GM12864 (cell line): ENCODE results near the gene GAK.
"Not testable (repeated sequence)": the region's sequence is repeated elsewhere in the genome, so short reads cannot be mapped to it uniquely, and the experiment has no call there.

Source experiments
- DNase-seq: peaks from one replicate; pipeline ENCODE4 v3.0.0-alpha.2; 2011; ENCODE audit warnings: low read depth
- H3K4me3 ChIP-seq: 2 replicates; pipeline ENCODE4 v1.5.1; 2011; ENCODE audit warnings: mild to moderate bottlenecking, low read depth, low read length, control low read depth
- TF ChIP-seq, protein P1 (sequence below): IDR thresholded peaks from 2 replicates; pipeline ENCODE4 v1.5.1; 2011; ENCODE audit warnings: low read depth, mild to moderate bottlenecking, moderate library complexity, low read length, control low read depth, inconsistent platforms; ENCODE audit errors: missing control alignments

GAK gene

DNA sequence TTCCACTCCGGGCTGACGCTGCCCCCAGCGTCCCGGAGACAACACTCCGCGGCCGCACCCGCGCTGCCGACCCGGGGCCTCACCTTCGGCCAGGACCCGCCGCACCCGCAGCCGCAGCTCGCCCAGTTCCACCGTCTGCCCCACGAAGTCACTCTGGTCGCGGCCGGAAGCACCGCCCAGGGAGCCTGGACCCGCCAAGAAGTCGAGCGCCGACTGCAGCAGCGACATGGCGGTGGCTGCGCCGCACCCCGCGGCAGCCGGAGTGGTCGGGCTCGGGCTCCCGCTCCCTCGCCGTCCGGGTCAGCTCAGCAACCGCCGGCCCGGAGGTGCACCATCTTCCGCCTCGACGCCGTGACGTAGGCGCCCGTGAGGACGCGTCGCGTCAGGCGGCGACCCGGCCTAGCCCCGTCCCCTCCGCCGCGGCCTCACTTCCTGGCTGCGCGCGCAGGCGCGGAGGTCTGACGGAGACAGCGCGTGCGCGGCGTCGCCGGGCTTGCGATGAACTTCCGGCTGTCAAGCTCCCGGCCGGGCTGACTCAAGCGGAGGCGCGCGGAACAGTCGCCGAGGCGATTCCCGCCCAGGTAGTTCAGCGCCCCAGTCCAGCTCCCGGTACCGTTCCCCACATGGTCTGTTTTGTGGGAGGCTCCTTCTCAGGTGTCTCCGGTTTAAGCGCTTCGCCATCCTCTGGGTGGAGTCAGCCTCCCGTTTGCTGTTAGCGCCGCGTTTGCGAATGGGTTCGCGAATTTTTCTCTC, at the start of gene GAK, which contains the start of gene TMEM175:
TSS of gene GAK (minus strand) at position 357 of the 753 bp plus-strand sequence. CDS start at position 228, 129 bp downstream.
TSS of gene TMEM175 (plus strand) at position 501 of the 753 bp plus-strand sequence. CDS start 15,280 bp downstream, outside the sequence.
- peak within 1 kb of the TSS; percentile 73 for H3K4me3 ChIP-seq
- DNase-seq = peak; percentile 87
- TF ChIP-seq, protein P1, sequence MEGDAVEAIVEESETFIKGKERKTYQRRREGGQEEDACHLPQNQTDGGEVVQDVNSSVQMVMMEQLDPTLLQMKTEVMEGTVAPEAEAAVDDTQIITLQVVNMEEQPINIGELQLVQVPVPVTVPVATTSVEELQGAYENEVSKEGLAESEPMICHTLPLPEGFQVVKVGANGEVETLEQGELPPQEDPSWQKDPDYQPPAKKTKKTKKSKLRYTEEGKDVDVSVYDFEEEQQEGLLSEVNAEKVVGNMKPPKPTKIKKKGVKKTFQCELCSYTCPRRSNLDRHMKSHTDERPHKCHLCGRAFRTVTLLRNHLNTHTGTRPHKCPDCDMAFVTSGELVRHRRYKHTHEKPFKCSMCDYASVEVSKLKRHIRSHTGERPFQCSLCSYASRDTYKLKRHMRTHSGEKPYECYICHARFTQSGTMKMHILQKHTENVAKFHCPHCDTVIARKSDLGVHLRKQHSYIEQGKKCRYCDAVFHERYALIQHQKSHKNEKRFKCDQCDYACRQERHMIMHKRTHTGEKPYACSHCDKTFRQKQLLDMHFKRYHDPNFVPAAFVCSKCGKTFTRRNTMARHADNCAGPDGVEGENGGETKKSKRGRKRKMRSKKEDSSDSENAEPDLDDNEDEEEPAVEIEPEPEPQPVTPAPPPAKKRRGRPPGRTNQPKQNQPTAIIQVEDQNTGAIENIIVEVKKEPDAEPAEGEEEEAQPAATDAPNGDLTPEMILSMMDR = no peak

GRCh38 chr4:978957-979701, 47.0 kb upstream of the GAK start:
- TF ChIP-seq, protein P1 = no peak
- H3K4me3 ChIP-seq = no peak overlapping the region
- DNase-seq = no peak

DNA sequence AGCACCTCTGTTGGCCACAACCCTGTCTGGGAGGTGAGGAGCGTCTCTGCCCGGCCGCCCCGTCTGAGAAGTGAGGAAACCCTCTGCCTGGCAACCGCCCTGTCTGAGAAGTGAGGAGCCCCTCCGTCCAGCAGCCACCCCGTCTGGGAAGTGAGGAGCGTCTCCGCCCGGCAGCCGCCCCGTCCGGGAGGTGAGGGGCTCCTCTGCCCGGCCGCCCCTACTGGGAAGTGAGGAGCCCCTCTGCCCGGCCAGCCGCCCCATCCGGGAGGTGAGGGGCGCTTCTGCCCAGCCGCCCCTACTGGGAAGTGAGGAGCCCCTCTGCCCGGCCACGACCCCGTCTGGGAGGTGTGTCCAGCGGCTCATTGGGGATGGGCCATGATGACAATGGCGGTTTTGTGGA, 43.9 kb upstream of the GAK start:
- not testable (repeated sequence) for H3K4me3 ChIP-seq, DNase-seq

DNA sequence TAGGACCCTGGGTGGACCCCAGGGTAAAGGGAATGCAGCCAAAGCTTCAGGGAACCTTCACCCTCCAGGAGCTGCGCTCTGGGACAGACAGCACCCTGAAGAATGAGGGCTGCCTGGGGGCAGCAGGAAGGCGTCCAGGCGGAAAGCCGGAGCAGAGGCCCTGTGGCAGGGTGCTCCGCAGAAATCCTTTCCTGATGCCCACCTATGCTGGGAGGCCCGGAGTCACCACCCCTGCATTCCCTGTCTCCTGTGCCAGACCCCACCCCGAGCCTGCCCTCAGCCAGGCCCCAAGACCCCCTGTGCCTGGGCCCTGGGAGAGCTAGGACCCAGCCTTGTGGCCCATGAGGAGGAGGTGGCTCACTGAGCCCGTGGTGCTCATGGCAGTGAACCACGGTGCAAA, 42.6 kb upstream of the GAK start:
- TF ChIP-seq, protein P1 = no peak
- no peak for DNase-seq
- H3K4me3 ChIP-seq = no peak overlapping the region

DNA sequence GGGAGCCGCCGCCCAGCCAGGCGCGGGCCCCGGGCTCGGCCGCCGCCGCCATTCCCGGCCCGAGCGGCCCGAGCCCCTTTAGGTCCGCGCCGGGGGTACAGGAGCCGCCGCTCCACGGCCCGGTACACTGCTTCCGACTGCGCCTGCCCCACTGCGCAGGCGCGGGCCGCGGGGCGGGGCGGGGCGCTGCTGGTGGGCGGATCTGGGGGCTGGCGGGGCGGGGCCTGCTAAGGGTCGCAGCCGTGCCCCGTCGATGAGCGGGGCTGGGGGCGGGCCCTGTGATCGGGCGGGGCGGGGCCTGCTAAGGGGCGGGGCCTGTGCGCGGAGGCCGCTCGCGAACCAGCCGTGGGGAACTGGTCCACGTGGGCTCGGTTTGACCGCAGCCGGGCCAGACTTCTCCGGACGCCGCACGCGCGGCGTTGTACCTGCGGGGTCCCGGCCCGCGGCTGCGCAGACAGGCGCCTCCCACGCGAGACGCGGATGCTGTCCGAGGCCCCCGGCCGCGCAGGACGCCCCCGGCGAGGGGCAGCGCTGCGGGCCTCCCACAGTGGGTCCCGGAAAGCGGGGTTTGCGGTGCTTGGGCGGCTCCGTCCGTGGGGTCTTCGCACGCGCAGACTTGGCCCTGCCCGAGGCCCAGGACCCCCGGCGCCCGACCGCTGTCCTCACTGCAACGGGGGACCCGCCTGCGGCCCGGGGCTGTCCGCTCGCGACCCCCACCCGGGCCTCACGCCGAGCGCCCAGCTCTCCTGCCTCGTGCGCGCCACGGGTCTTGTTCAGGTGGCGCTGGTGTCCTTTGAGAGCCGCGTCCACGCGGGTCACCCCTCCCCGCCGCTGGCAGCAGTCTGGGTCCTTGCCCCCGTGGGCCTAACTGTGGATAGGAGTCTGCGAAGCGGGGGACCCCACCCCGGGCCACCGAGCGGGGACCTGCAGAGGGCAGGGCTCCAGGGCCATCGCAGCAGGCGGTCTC, 41.6 kb upstream of the GAK start, which contains the start of gene DGKQ:
TSS of gene DGKQ (minus strand) at position 139 of the 967 bp plus-strand sequence. CDS start at position 52, 87 bp downstream.
- H3K4me3 ChIP-seq = peak within 1 kb of the TSS; percentile 85
- no peak for DNase-seq
- TF ChIP-seq, protein P1 = no peak

DNA sequence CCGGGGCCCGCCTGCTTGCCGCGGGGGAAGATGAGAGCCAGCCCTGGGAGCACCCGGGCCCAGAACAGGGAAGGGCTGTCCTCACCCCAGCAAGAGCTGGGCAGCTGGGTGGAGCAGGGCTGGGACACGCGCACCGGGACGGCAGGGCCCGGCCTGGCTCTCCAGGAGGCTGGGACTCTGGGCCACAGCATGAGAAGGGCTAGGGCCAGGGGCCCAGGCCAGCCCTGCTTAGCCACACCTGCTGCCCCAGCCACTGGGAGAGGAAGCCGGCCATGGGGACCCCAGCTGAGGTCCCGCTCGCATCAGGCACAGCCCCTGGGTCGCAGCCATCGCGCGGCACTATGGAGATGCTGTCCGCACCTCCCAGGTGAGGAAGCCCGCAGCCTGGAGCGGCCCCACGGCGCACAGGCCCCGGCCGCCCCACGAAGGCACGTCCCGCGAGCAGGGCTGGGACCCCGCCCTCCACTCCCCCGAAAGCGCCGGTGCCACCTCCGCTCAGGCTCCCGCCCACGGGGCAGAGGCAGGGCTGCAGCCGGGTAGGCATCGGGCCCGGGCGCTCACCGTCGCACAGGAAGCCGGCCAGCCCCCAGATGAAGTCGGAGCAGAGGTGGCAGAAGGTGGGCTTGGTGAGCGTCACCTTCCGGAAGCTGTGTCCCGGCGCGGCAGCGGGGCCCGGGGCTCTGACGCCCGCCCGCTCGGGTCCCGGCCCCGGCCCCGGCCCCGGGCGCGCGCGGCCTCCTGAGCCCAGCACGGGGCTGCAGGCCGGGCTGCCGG, 40.7 kb upstream of the GAK start:
- no peak for DNase-seq
- H3K4me3 ChIP-seq = peak overlapping the region; percentile 85
- TF ChIP-seq, protein P1 = no peak
